ENCODE measurements around the gene RALGDS. TPM values are rescaled to one million over a fixed set of nuclear protein-coding genes. Genes with fewer than 3 reads are reported as not detected.
A peak's percentile ranks its signal among the peaks of the same experiment; 100 is the strongest.

Gene RALGDS
- total RNA-seq, 1 donor from 2014 or later = 66.3 TPM

DNA sequence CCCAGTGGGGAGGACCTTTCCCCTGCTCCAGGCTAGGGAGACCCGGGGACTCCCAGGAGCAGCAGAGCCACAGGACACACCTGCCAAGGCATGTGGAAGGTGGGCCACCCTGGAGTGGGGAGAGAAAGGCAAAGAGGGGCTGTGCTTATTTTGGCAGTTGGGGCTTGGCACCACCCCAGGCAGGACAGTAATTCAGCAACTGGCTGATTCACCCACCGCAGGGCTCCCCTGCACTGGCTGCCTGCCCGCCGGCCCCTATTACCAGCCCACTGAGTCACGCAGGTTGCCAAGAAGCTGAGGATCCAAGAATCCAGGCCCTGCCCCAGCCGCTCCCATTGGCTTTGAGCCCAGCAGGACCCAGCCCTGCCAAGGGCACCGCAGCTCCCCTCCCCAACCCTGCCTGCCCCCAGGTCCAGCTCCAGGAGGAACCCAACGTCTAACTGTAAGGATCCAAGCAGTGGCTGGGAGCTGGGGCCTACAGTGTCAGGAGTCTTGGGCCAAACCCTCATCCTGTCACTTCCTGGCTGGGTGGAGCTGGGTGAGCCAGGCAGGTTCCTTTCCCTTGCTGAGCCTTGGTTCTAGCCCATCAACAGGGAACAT is 14.2 kb upstream of the RALGDS start:
- H3K4me1 ChIP-seq = peaks cover 55% of the 10 kb centered on the region
- TF ChIP-seq, protein P1, sequence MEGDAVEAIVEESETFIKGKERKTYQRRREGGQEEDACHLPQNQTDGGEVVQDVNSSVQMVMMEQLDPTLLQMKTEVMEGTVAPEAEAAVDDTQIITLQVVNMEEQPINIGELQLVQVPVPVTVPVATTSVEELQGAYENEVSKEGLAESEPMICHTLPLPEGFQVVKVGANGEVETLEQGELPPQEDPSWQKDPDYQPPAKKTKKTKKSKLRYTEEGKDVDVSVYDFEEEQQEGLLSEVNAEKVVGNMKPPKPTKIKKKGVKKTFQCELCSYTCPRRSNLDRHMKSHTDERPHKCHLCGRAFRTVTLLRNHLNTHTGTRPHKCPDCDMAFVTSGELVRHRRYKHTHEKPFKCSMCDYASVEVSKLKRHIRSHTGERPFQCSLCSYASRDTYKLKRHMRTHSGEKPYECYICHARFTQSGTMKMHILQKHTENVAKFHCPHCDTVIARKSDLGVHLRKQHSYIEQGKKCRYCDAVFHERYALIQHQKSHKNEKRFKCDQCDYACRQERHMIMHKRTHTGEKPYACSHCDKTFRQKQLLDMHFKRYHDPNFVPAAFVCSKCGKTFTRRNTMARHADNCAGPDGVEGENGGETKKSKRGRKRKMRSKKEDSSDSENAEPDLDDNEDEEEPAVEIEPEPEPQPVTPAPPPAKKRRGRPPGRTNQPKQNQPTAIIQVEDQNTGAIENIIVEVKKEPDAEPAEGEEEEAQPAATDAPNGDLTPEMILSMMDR (IDR thresholded peaks at IDR 0.05) = no peak

DNA sequence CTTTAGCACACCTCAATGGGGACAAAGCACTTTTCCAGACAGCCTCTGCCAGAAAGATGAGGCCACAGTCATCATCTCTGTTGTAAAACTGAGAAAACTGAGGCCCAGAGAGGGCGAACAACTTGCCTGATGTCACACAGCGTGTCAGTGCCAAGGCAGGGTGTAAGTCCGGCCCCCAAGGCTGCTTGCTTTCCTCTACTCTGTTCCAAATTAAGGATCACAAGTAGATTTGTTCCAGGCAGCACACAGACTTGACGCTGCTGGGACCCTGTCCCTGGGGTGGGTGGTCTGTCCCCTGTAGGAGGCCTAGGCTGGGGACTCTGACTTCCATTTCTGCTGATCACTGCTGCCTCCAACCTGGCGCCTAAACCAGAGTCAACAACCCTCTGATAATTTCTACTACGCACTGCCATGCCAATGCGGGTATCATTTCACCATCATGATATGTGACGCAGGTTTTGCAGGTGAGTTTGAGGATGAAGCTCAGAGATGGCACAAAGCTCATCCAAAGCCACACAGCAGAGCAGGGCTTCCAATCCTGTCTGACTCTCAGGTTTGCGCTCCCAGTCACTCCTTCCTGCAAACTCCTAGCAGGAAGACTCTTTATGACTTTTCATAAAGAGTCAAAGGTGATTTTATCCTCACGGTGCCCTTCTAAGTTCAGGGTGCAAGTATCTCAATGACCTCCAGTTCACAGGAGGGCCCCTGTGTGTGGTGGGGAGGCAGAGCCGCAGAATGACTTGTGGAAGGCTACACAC is 13.5 kb upstream of the RALGDS start:
- H3K27ac ChIP-seq = peak overlapping the region; percentile 97
- intact Hi-C loops (cut with DNase I) = no loop called here
- ATAC-seq (no peak), DNase-seq (no peak)
- no peak overlapping the region for H3K4me3 ChIP-seq
- no peaks in the 10 kb centered on the region for H3K36me3 ChIP-seq
- H3K27me3 ChIP-seq = no peaks in the 10 kb centered on the region
- peaks cover 55% of the 10 kb centered on the region for H3K4me1 ChIP-seq
- TF ChIP-seq, protein P1 (IDR thresholded peaks at IDR 0.05) = no peak
- H3K9me3 ChIP-seq = no peaks in the 10 kb centered on the region

More for the DNA sequence above, 14.2 kb upstream of the RALGDS start:
- DNase-seq = peak; percentile 84
- no peaks in the 10 kb centered on the region for H3K9me3 ChIP-seq
- no peaks in the 10 kb centered on the region for H3K36me3 ChIP-seq
- H3K27ac ChIP-seq = peak overlapping the region; percentile 97
- ATAC-seq = peak; percentile 17
- intact Hi-C loops (cut with DNase I) = no loop called here
- no peak overlapping the region for H3K4me3 ChIP-seq
- H3K27me3 ChIP-seq = no peaks in the 10 kb centered on the region

DNA sequence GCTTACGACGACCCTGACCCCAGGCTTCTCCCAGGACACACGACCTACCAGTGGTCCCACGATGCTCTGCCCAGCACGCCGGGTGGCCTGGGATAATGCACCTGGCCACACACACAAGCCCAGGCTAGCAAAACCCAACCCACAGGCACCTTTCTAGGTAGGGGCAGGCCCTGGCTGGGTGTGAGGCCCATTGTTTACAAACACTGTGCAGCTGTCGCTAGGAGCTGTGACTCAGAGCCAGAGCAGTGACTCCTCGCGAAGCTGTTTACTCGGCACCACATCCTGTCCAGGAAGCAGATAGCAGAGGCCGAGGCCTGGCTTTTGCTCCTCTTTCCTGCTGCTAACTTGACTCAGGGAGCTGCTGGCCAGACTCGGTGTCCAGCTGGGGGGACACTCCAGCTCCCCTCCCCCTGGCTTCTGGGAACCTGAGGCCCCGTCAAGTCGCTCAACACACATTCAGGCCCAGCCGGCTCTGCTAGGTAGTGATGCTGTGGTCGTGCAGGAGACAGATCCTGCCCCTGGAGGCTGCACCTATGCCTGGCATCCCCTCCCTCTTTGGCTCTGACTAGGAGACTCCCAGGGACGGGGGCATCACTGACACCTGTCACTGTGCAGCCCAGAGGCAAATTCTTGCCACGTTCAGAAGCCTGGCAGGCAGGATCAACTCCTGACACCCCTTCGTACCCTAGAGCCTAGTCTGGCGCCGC is 12.8 kb upstream of the RALGDS start:
- H3K27ac ChIP-seq = peak overlapping the region; percentile 97
- intact Hi-C loops (cut with DNase I) = no loop called here
- TF ChIP-seq, protein P1 (IDR thresholded peaks at IDR 0.05) = no peak
- peak; percentile 86 for ATAC-seq
- H3K27me3 ChIP-seq = no peaks in the 10 kb centered on the region
- peaks cover 55% of the 10 kb centered on the region for H3K4me1 ChIP-seq
- H3K36me3 ChIP-seq = no peaks in the 10 kb centered on the region
- peak; percentile 88 for DNase-seq
- H3K4me3 ChIP-seq = no peak overlapping the region
- H3K9me3 ChIP-seq = no peaks in the 10 kb centered on the region

DNA sequence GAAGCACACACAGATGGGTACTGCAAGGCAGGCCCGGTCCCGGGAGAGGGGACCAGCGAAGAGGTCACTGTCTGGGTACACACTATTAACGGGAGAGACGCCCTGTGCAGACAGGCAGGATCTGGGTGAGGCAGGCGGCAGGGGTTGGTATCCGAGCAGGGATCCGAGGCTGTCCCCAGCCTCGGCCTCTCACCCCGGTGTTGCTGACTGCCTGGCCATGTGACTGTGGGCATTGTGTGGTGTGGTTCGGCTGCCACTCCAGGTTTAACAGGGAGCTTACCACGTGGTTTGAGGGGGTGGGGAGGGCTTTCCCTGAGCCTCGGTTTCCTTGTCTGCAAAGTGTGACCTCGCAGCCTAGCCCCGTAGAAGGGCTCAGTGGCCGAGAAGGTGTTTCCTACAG is 11.1 kb upstream of the RALGDS start:
- Histone ChIP-seq H3K4me3 (no peak overlapping the region), H3K27me3 (no peaks in the 10 kb centered on the region), H3K9me3 (no peaks in the 10 kb centered on the region), H3K27ac (peak overlapping the region; percentile 97), H3K36me3 (no peaks in the 10 kb centered on the region), H3K4me1 (peaks cover 50% of the 10 kb centered on the region)
- no peak for DNase-seq
- no peak for ATAC-seq
- TF ChIP-seq, protein P1 (IDR thresholded peaks at IDR 0.05) = no peak
- intact Hi-C loops (cut with DNase I) = no loop called here

DNA sequence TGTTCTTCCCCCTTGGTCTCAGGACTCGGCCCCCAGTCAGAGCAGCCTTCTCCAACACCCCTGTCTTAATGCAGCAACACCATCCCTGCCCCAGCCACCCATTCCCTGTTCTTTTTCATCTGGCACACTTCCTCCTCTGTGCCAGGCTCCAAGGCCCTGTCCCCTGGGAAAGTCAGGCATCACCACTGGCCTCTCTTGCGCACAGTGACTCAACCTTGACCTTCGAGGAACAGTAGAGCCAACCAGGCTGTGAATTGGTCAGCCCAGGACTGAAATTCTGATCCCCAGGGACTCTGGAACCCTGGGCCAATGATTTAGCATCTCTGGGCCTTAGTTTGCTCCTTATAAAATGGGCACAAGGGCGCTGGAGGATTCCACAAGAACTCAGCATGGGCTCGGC is 10.5 kb upstream of the RALGDS start:
- no peak for ATAC-seq
- Histone ChIP-seq H3K4me3 (no peak overlapping the region), H3K27me3 (no peaks in the 10 kb centered on the region), H3K9me3 (no peaks in the 10 kb centered on the region), H3K36me3 (no peaks in the 10 kb centered on the region), H3K27ac (peak overlapping the region; percentile 45), H3K4me1 (peaks cover 55% of the 10 kb centered on the region)
- intact Hi-C loops (cut with DNase I) = no loop called here
- TF ChIP-seq, protein P1 (IDR thresholded peaks at IDR 0.05) = no peak
- no peak for DNase-seq

Data from upper lobe of right lung (tissue), 1 donor.